Astrocyte (in vitro differentiated cells and primary cell): ENCODE data around the gene CROCC2.

Source experiments
- EZH2 ChIP-seq: IDR thresholded peaks from 2 replicates; pipeline ENCODE4 v1.6.1; 2012; ENCODE audit warnings: mild to moderate bottlenecking, low read length, inconsistent platforms; ENCODE audit not compliant: insufficient read depth
- TF ChIP-seq, protein P1 (sequence below): IDR thresholded peaks from 2 replicates; pipeline ENCODE4 v1.5.1; 2011; ENCODE audit warnings: low read depth, mild to moderate bottlenecking, inconsistent platforms, low read length, moderate library complexity; ENCODE audit not compliant: insufficient read depth

DNA sequence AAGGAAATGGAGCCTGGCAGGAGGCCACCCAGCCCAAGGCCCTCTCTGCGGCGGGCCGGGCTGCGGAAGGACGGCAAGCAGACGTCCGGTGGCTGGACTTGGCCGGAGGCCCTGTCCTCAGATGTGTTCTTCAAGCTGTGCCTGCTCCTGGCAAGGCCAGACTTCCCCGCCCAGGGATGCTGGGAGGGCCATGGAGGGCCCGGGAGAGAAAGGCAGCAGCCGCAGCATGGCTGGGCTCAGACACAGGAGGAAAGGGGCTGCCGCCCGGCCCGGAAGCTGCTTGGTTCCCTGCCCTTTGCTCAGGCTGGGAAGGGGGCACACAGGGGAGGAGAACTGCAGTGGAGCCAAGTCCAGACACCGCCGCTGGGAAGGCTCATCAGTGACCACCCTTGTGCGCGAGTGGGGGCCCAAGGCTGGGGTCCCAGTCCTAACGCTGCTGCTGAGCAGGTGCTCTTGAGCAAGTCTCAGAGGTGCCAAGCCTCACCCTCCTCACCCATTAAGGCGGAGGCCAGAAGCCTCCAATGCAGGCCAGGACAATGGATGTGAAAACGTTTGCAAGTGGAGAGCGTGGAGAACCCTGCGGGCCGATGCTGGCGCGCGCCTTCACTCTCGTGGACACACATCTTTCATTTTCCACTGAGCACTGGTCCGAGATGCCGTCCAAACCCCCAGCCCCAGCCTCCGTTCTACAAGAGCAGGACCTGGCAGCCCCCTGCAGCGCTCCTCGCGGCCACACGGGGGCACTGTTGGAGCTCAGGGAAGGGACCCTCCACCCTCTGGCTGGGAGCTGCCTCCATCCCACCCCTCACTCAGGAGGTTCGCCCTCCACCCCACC is 7.9 kb downstream of the CROCC2 start:
- TF ChIP-seq EZH2, result peak; percentile 22
- TF ChIP-seq, protein P1, sequence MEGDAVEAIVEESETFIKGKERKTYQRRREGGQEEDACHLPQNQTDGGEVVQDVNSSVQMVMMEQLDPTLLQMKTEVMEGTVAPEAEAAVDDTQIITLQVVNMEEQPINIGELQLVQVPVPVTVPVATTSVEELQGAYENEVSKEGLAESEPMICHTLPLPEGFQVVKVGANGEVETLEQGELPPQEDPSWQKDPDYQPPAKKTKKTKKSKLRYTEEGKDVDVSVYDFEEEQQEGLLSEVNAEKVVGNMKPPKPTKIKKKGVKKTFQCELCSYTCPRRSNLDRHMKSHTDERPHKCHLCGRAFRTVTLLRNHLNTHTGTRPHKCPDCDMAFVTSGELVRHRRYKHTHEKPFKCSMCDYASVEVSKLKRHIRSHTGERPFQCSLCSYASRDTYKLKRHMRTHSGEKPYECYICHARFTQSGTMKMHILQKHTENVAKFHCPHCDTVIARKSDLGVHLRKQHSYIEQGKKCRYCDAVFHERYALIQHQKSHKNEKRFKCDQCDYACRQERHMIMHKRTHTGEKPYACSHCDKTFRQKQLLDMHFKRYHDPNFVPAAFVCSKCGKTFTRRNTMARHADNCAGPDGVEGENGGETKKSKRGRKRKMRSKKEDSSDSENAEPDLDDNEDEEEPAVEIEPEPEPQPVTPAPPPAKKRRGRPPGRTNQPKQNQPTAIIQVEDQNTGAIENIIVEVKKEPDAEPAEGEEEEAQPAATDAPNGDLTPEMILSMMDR, result peak; percentile 56
